Measurements from ENCODE around the gene FBN3. TPM values are rescaled to one million over a fixed set of nuclear protein-coding genes. Genes with fewer than 3 reads are reported as not detected.
A peak's percentile ranks its signal among the peaks of the same experiment; 100 is the strongest.
"Not testable (repeated sequence)": the region's sequence is repeated elsewhere in the genome, so short reads cannot be mapped to it uniquely, and the experiment has no call there.

FBN3 gene
- total RNA-seq, 4 donors from 2014 or later = 0.05 to 0.17 TPM; not detected in 2

DNA sequence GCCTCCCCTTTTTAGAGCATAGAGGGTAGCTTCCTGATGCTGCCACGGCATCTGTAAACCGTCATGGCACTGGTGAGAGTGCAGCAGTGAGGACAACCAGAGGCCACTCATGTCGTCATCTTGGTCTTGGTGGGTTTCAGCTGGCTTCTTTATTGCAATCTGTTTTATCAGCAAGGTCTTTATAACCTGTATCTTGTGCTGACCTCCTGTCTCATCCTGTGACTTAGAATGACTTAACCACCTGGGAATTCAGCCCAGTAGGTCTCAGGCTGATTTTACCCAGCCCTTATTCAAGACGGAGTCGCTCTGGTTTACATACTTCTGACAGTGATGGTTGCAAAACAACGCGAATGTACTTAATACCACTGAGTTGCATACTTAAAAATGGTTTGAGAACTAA, 14.4 kb upstream of the FBN3 start:
- Histone ChIP-seq H3K27me3 (no peaks in the 10 kb centered on the region), H3K4me3 (no peak overlapping the region), H3K4me1 (peaks cover 5% of the 10 kb centered on the region), H3K9me3 (no peaks in the 10 kb centered on the region), H3K27ac (no peak overlapping the region), H3K36me3 (no peaks in the 10 kb centered on the region)
- WGBS = 51% methylated on average over 7 of the region's 7 CpGs
- no peak for DNase-seq (ENCODE audit: low spot score in 2 of 2)
- TF ChIP-seq POLR2AphosphoS5 (IDR thresholded peaks at IDR 0.05) = no peak
- no peak for TF ChIP-seq EP300 (IDR thresholded peaks at IDR 0.05)
- TF ChIP-seq, protein P1, sequence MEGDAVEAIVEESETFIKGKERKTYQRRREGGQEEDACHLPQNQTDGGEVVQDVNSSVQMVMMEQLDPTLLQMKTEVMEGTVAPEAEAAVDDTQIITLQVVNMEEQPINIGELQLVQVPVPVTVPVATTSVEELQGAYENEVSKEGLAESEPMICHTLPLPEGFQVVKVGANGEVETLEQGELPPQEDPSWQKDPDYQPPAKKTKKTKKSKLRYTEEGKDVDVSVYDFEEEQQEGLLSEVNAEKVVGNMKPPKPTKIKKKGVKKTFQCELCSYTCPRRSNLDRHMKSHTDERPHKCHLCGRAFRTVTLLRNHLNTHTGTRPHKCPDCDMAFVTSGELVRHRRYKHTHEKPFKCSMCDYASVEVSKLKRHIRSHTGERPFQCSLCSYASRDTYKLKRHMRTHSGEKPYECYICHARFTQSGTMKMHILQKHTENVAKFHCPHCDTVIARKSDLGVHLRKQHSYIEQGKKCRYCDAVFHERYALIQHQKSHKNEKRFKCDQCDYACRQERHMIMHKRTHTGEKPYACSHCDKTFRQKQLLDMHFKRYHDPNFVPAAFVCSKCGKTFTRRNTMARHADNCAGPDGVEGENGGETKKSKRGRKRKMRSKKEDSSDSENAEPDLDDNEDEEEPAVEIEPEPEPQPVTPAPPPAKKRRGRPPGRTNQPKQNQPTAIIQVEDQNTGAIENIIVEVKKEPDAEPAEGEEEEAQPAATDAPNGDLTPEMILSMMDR (IDR thresholded peaks at IDR 0.05) = no peak
- TF ChIP-seq POLR2A (IDR thresholded peaks at IDR 0.05) = no peak

GRCh38 chr19:8161135-8161646, 11.8 kb upstream of the FBN3 start:
- H3K4me1 ChIP-seq = no peaks in the 10 kb centered on the region
- no peaks in the 10 kb centered on the region for H3K9me3 ChIP-seq
- H3K4me3 ChIP-seq = no peak overlapping the region
- H3K36me3 ChIP-seq = no peaks in the 10 kb centered on the region
- DNase-seq (ENCODE audit: low spot score in 2 of 2) = no peak
- no peak overlapping the region for H3K27ac ChIP-seq
- H3K27me3 ChIP-seq = no peaks in the 10 kb centered on the region
- WGBS = 69% methylated on average over 9 of the region's 12 CpGs
- no peak for TF ChIP-seq EP300 (IDR thresholded peaks at IDR 0.05)
- TF ChIP-seq, protein P1 (IDR thresholded peaks at IDR 0.05) = no peak
- no peak for TF ChIP-seq POLR2A (IDR thresholded peaks at IDR 0.05)
- TF ChIP-seq POLR2AphosphoS5 (IDR thresholded peaks at IDR 0.05) = no peak

DNA sequence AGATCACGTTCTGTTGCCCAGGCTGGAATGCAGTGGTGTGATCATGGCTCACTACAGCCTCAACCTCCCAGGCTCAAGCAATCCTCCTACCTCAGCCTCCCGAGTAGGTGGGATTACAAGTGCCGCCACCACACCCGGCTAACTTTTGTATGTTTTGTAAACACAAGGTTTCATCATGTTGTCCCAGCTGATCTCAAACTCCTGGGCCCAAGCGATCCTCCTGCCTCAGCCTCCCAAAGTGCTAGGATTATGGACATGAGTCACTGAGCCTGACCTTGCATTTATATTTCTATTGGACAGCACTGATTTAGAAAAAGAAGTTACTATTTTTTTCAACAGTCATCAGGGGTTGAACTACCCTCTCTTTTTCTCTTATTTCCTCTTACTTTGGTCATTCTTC, 9.9 kb upstream of the FBN3 start:
- not testable (repeated sequence) for H3K27ac ChIP-seq; H3K36me3 ChIP-seq; H3K27me3 ChIP-seq; DNase-seq (ENCODE audit: low spot score in 2 of 2); H3K9me3 ChIP-seq; H3K4me3 ChIP-seq; H3K4me1 ChIP-seq
- 89% methylated on average over 5 of the region's 5 CpGs for WGBS

DNA sequence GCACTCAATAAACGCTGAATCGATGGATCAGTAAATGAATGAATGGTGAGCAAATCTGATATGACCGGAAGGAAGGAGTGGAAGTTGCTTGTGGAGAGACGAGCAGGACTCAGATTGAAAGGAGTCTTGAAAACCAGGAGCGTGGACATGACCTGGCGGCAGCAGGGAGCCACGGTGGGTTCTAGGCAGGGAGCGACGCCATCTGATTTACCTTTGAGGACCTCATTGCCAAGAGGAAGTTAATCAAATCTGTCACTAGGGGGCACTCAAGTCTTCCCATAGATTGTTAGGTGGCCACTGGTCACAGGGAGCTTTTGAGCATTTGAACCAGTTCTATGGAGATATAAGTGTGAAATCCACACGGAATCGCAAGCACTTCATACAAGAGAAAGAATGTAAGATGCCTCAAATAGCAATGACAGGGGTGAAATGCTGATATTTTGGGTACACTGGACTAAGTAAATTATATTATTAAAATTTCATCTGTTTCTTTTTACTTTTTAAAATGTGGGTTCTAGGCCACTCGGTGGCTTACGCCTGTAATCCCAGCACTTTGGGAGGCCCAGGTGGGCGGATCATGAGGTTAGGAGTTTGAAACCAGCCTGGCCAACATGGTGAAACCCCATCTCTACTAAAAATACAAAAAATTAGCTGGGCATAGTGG, 9.2 kb upstream of the FBN3 start:
- Histone ChIP-seq H3K36me3 (no peaks in the 10 kb centered on the region), H3K4me1 (peaks cover 13% of the 10 kb centered on the region), H3K4me3 (no peak overlapping the region), H3K27ac (no peak overlapping the region), H3K9me3 (no peaks in the 10 kb centered on the region), H3K27me3 (no peaks in the 10 kb centered on the region)
- TF ChIP-seq POLR2AphosphoS5 (IDR thresholded peaks at IDR 0.05) = no peak
- TF ChIP-seq, protein P1 (IDR thresholded peaks at IDR 0.05) = peak; percentile 30 to 61
- 52% methylated on average over 14 of the region's 14 CpGs for WGBS
- DNase-seq (ENCODE audit: low spot score in 2 of 2) = no peak

DNA sequence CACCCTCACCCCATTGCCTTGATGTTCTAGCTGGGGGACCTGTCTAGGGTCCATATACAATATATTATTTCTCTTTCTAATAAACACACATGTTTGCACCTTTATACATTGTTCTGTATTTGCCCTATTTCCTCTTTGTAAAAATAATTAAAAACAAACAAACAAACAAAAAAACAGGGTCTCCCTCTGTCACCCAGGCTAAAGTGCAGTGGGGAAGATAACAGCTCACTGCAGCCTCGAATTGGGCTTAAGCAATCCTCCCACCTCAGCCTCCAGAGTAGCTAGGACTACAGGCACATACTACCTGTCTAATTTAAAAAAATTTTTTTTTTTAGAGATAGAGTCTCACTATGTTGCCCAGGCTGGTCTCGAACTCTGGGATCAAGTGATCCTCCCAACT, 5.9 kb upstream of the FBN3 start:
- H3K36me3 ChIP-seq = no peaks in the 10 kb centered on the region
- H3K27me3 ChIP-seq = peaks cover 19% of the 10 kb centered on the region
- no peaks in the 10 kb centered on the region for H3K9me3 ChIP-seq
- no peak overlapping the region for H3K4me3 ChIP-seq
- DNase-seq (ENCODE audit: low spot score in 2 of 2) = no peak
- no peak for TF ChIP-seq EP300 (IDR thresholded peaks at IDR 0.05)
- TF ChIP-seq, protein P1 (IDR thresholded peaks at IDR 0.05) = no peak
- no peak for TF ChIP-seq POLR2A (IDR thresholded peaks at IDR 0.05)
- no peak for TF ChIP-seq POLR2AphosphoS5 (IDR thresholded peaks at IDR 0.05)
- H3K4me1 ChIP-seq = peaks cover 13% of the 10 kb centered on the region
- no peak overlapping the region for H3K27ac ChIP-seq
- 78% methylated on average over 2 of the region's 2 CpGs for WGBS

- H3K9me3 ChIP-seq; H3K36me3 ChIP-seq; H3K27ac ChIP-seq; DNase-seq (ENCODE audit: low spot score in 2 of 2); H3K4me3 ChIP-seq: not testable (repeated sequence)
- 56% methylated on average over 10 of the region's 10 CpGs for WGBS
- H3K27me3 ChIP-seq = peaks cover 32% of the 10 kb centered on the region
- H3K4me1 ChIP-seq = peaks cover 22% of the 10 kb centered on the region
Observed at GRCh38 chr19:8154014-8154413, 4.6 kb upstream of the FBN3 start.
